Activated CD8-positive, alpha-beta T cell treated with anti-CD3 and anti-CD28 coated beads for 36 hours (primary cell): ENCODE data around the gene TPM3. TPM values are rescaled to one million over a fixed set of nuclear protein-coding genes. Genes with fewer than 3 reads are reported as not detected.
"Not testable (repeated sequence)": the region's sequence is repeated elsewhere in the genome, so short reads cannot be mapped to it uniquely, and the experiment has no call there.

Experiments used
- ATAC-seq: fragments of 200-7000 bp; cut with Tn5 transposase; one replicate; pipeline ENCODE4 v1.10.0; 2021; ENCODE audit warnings: mild to moderate bottlenecking, moderate library complexity
- CTCF ChIA-PET: fragments of 350-600 bp; sonication (Branson Sonifier 250); formaldehyde crosslinking; loops from one replicate; lab custom pipeline; 2021; ENCODE audit warnings: antibody characterized with exemption; lab: Charles Lee
- POLR2A ChIA-PET: fragments of 350-600 bp; sonication (Branson Sonifier 250); formaldehyde crosslinking; loops from one replicate; lab custom pipeline; 2021; ENCODE audit warnings: antibody characterized with exemption; lab: Charles Lee
- DNase-seq: peaks from one replicate; pipeline ENCODE4 v3.0.0-alpha.2; 2020
- H3K27ac Mint-ChIP-seq: one replicate; pipeline ENCODE4 v1.8.0; 2021; ENCODE audit warnings: mild to moderate bottlenecking, mixed read lengths
- H3K27me3 Mint-ChIP-seq: one replicate; pipeline ENCODE4 v1.8.0; 2021; ENCODE audit warnings: mixed read lengths
- H3K36me3 Mint-ChIP-seq: one replicate; pipeline ENCODE4 v1.8.0; 2021; ENCODE audit warnings: low read depth, mixed read lengths
- H3K4me1 Mint-ChIP-seq: one replicate; pipeline ENCODE4 v1.8.0; 2021; ENCODE audit warnings: low read depth, mixed read lengths
- H3K4me3 Mint-ChIP-seq: one replicate; pipeline ENCODE4 v1.8.0; 2021; ENCODE audit warnings: mild to moderate bottlenecking, moderate library complexity, mixed read lengths
- H3K9me3 Mint-ChIP-seq: one replicate; pipeline ENCODE4 v1.8.0; 2021; ENCODE audit warnings: mixed read lengths
- intact Hi-C: fragments of 100-400 bp; cut with micrococcal nuclease; formaldehyde crosslinking; loops from one replicate; pipeline ENCODE4 v1.10.0; 2022
- total RNA-seq, 2 experiments: library from RNA; stranded (reverse); gene quantifications; one replicate each; pipeline ENCODE4 v1.2.3, GENCODE V29; 2021
- TF ChIP-seq, protein P1 (sequence below): fragments of 200-600 bp; IDR thresholded peaks from one replicate; pipeline ENCODE4 v1.8.0; 2022; ENCODE audit warnings: antibody characterized with exemption, mild to moderate bottlenecking

TPM3 gene
- total RNA-seq, 2 experiments from 2014 or later = 591 to 597 TPM

DNA sequence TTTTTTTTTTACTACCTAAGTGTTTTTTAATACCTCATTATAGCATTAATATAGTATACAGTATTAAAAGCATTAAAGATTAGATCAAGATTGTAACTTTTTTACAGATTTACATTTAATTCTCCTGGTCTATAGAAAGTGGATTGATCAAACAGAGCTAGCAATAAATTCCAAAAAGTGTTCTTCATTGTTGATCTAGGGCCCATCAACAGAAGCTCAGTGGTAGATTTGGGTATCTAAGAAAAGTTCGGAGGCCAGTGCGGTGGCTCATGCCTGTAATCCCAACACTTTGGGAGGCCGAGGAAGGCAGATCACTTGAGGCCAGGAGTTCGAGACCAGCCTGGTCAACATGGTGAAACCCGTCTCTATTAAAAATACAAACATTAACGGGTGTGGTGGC lies 49.5 kb downstream of the TPM3 start:
- intact Hi-C loops = no loop called here
- H3K4me3 Mint-ChIP-seq = no peak overlapping the region
- TF ChIP-seq, protein P1, sequence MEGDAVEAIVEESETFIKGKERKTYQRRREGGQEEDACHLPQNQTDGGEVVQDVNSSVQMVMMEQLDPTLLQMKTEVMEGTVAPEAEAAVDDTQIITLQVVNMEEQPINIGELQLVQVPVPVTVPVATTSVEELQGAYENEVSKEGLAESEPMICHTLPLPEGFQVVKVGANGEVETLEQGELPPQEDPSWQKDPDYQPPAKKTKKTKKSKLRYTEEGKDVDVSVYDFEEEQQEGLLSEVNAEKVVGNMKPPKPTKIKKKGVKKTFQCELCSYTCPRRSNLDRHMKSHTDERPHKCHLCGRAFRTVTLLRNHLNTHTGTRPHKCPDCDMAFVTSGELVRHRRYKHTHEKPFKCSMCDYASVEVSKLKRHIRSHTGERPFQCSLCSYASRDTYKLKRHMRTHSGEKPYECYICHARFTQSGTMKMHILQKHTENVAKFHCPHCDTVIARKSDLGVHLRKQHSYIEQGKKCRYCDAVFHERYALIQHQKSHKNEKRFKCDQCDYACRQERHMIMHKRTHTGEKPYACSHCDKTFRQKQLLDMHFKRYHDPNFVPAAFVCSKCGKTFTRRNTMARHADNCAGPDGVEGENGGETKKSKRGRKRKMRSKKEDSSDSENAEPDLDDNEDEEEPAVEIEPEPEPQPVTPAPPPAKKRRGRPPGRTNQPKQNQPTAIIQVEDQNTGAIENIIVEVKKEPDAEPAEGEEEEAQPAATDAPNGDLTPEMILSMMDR = no peak
- ChIA-PET POLR2A (interaction anchor here (0.5 to 0.9 kb wide), 2 partner anchors 13 to 506 kb away, joined by 3 to 4 read pairs; partner anchors contain the start of gene NUP210L), CTCF (no interaction called here)
- no peaks in the 10 kb centered on the region for H3K9me3 Mint-ChIP-seq
- H3K27ac Mint-ChIP-seq = no peak overlapping the region
- H3K36me3 Mint-ChIP-seq = no peaks in the 10 kb centered on the region
- no peaks in the 10 kb centered on the region for H3K27me3 Mint-ChIP-seq
- ATAC-seq (no peak), DNase-seq (no peak)
- H3K4me1 Mint-ChIP-seq = peaks cover 12% of the 10 kb centered on the region

DNA sequence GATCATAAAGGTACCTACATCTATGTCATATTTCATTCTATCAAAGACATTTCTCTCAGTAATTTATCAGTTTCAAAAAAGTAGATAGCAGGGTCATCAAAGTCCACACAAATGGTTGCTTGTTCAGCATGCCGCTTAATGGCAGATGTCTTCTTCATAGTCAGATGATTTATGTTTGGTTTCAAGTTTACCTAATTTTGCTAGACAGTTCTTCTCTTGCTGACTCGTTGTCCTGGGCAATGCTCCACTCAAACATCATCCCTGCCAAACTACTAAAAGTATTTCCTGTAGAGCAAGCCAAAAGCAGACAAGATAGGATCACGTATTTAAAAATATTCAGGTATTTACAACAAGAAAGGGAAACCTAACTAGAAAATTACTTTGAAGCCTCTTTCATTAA lies 50.7 kb downstream of the TPM3 start:
- TF ChIP-seq, protein P1 = no peak
- Mint-ChIP-seq H3K36me3 (no peaks in the 10 kb centered on the region), H3K27me3 (no peaks in the 10 kb centered on the region), H3K27ac (no peak overlapping the region), H3K4me3 (no peak overlapping the region), H3K4me1 (peaks cover 12% of the 10 kb centered on the region), H3K9me3 (no peaks in the 10 kb centered on the region)
- DNase-seq (no peak), ATAC-seq (no peak)
- intact Hi-C loops = no loop called here
- ChIA-PET CTCF (interaction anchor here (0.8 kb wide), 1 partner anchor 17 kb away, joined by 3 read pairs; no protein-coding TSS in a partner anchor), POLR2A (no interaction called here)

DNA sequence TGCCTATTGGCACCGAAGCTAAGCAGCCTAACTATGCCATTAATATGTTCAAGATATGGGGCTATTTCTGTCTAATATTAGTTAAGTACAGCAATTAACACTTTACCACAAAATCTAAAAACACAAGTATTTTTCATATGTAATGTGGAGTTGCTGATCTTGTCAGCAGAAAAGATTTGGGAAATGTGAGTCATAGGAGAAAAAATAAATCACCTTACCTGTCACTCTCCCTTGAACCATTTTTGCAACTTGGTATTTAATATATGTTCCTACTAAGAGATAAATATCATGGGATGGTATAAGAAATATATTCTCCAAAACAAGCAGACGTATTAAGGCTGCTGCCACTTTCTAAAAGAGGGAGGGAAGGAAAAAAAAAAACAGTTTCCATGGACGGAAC lies 54.0 kb downstream of the TPM3 start:
- ATAC-seq (peak; percentile 27), DNase-seq (no peak)
- Mint-ChIP-seq H3K27ac (no peak overlapping the region), H3K9me3 (no peaks in the 10 kb centered on the region), H3K4me3 (no peak overlapping the region), H3K4me1 (peaks cover 12% of the 10 kb centered on the region), H3K27me3 (no peaks in the 10 kb centered on the region), H3K36me3 (no peaks in the 10 kb centered on the region)
- ChIA-PET CTCF (interaction anchor here (1.8 to 2.2 kb wide), 2 partner anchors 9 to 10 kb away, joined by 5 to 14 read pairs; no protein-coding TSS in a partner anchor), POLR2A (interaction anchor here (0.6 to 1.1 kb wide), 3 partner anchors 8 to 525 kb away, joined by 3 read pairs; no protein-coding TSS in a partner anchor)
- intact Hi-C loops = no loop called here
- TF ChIP-seq, protein P1 = no peak

DNA sequence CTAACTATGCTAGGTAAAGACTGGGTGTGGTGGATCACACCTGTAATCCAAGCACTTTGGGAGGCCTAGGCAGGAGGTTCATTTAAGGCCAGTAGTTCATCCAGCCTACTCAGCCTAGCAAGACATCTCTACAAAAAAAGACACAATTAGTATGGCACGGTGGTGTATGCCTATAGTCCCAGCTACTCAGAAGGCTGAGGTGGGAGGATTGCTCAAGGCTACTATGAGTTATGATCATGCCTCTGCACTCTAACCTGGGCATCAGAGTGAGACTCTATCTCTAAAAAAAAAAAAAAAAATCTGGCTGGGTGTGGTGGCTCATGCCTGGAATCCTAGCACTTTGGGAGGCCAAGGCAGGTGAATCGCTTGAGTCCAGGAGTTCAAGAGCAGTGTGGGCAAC lies 58.6 kb downstream of the TPM3 start:
- Mint-ChIP-seq H3K36me3 (no peaks in the 10 kb centered on the region), H3K9me3 (no peaks in the 10 kb centered on the region), H3K27ac (no peak overlapping the region), H3K4me3 (no peak overlapping the region), H3K4me1 (peaks cover 15% of the 10 kb centered on the region), H3K27me3 (no peaks in the 10 kb centered on the region)
- TF ChIP-seq, protein P1 = no peak
- ChIA-PET CTCF (no interaction called here), POLR2A (no interaction called here)
- intact Hi-C loops = no loop called here
- DNase-seq (no peak), ATAC-seq (no peak)

DNA sequence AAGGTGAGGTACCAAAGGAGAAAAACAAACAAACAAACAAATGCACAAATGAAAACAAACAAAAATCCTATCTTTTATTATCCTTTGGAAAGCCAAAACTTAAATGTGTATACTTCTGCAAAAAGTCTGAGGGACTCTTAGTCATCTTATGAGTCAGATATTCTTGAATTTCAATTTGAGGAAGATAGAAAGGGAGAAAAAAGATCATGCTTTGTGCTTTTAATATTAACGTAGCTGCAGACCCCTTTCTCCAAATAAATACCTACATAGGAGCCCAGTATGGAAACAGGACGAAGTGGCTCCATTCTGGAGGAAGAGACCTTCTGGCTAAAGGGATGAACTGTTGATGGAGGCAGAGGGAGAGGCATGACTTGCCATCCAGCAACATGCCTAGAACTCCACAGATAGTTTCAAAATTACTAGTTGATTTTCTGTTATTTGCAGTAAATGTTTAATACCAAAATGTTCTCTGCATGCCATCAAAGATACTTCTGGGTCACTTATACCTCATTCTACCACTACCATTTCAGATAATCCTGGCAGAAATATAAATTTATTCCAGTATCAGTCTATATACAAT lies 62.4 kb downstream of the TPM3 start:
- POLR2A ChIA-PET = interaction anchor here (1.1 kb wide), 1 partner anchor 9 kb away, joined by 3 read pairs; no protein-coding TSS in a partner anchor
- Mint-ChIP-seq H3K4me1 (peaks cover 10% of the 10 kb centered on the region), H3K4me3 (no peak overlapping the region), H3K36me3 (no peaks in the 10 kb centered on the region), H3K27me3 (no peaks in the 10 kb centered on the region), H3K9me3 (no peaks in the 10 kb centered on the region), H3K27ac (no peak overlapping the region)
- DNase-seq (no peak), ATAC-seq (no peak)
- TF ChIP-seq, protein P1 = no peak
- intact Hi-C loops = no loop called here
- CTCF ChIA-PET = interaction anchor here (0.7 kb wide), 1 partner anchor 10 kb away, joined by 3 read pairs; no protein-coding TSS in a partner anchor

DNA sequence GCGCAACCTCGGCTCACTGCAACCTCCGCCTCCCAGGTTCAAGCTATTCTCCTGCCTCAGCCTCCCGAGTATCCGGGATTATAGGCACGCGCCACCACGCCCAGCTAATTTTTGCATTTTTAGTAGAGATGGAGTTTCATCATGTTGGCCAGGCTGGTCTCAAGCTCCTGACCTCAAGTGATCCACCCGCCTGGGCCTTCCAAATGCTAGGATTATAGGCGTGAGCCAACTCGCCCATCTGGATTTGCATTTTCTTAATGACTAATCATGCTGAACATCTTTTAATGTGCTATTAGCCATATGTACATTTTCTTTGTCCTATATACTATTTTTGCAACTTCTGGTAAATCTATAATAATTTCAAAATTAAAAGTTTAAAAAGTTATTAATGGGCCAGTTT lies 68.7 kb downstream of the TPM3 start:
- H3K4me3 Mint-ChIP-seq, H3K4me1 Mint-ChIP-seq, intact Hi-C loops, H3K27ac Mint-ChIP-seq, DNase-seq, H3K9me3 Mint-ChIP-seq, ATAC-seq, H3K36me3 Mint-ChIP-seq, POLR2A ChIA-PET, H3K27me3 Mint-ChIP-seq, CTCF ChIA-PET: not testable (repeated sequence)
